Activated CD8-positive, alpha-beta memory T cell treated with anti-CD3 and anti-CD28 coated beads, Interleukin-2, amount 50 U/mL, for 1 hour (primary cell): ENCODE data around the gene SMG5.
"Not testable (repeated sequence)": the region's sequence is repeated elsewhere in the genome, so short reads cannot be mapped to it uniquely, and the experiment has no call there.

Experiments
- DNase-seq: peaks from one replicate; pipeline ENCODE4 v3.0.0-alpha.2; 2020; ENCODE audit errors: extremely low read depth

Gene SMG5

DNA sequence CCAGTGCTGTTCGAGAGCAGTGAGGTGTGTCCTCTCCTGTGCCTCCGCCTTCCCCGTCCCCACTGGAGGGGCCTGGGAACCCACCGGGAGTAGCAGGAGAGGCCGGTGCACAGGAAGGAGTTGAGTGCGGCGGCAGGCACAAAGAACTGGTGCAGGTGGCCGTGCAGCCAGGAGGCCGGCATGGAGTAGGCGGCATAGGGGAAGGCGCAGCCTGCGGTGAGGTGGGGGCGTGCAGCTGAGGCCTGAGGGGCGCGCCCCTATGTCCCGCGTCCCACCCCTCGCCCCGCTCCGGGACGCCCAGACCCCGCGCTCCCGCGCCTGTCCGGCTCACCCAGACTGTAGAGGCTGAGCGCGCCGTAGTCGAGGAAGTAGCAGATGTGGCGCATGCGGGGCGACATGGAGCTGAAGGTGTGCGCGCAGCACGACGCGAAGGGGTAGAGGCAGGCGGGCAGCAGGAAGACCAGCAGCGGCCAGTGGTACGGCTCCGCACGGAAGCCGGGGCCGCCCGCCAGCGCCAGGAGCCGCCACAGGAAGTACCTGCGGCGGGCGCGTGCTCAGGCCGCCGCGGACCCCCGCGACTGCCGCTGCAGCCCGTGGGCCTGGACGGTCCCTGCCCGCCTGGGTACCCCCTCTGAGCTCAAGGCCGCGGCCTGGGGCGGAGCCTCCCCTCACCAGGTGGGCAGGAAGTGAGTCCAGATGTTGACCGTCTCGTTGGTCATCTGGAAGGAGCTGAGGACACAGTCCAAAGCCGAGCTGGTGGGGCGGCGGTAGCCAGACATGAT is 37.0 kb downstream of the SMG5 start:
- DNase-seq = no peak

DNA sequence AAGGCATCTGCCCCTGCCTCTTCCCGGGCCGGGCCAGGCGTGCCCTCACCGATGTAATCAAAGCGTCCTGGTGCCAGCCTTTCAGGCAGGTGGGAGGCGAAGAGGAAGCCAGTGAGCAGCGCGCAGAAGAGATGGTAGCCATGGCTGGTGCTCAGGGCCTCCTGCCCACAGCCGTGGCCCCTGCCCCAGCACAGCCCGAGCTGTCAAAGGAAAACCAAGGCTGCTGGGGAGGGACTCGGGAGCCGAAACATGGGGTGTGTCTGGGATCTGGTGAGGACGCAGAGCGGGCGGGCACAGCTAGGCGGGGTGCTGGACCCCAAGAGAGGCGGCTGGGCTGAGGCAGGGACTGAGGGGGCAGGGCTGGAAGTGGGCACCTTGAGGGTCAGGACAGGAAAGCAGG is 37.9 kb downstream of the SMG5 start:
- DNase-seq = no peak

DNA sequence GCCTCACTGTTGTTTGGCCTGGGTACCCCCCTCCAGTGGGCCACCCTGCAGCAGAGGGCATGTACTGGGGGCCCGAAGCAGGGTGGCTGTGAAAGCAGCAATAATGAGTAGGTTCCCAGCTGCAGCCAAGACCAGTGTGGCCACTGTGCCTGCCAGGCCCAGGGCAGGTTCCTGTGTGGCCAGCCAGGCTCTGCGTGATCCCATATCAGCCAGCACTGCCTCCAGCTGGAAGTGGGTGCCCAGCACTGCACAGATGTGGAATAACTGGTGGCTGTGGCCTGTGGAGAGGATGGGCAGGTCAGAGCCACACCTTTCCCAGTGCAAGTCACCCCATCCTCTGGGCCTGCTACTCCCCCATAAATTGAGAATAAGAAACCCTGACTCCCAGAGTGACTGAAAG is 38.5 kb downstream of the SMG5 start:
- no peak for DNase-seq

DNA sequence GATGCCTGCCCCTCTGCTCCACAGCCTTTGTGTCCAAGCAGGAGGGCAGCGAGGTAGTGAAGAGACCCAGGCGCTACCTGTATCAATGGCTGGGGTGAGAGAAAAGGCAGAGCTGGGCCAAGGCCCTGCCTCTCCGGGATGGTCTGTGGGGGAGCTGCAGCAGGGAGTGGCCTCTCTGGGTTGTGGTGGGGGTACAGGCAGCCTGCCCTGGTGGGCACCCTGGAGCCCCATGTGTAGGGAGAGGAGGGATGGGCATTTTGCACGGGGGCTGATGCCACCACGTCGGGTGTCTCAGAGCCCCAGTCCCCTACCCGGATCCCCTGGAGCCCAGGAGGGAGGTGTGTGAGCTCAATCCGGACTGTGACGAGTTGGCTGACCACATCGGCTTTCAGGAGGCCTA is 39.9 kb downstream of the SMG5 start:
- no peak for DNase-seq

DNA sequence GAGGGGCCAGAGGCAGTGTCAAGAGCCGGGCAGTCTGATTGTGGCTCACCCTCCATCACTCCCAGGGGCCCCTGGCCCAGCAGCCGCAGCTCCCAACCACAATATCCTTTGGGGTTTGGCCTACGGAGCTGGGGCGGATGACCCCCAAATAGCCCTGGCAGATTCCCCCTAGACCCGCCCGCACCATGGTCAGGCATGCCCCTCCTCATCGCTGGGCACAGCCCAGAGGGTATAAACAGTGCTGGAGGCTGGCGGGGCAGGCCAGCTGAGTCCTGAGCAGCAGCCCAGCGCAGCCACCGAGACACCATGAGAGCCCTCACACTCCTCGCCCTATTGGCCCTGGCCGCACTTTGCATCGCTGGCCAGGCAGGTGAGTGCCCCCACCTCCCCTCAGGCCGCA is 40.7 kb downstream of the SMG5 start, which contains the start of gene BGLAP:
Gene BGLAP (plus strand): TSS at position 259 of the 400 bp plus-strand sequence. CDS start 48 bp downstream, at position 307.
- DNase-seq = no peak

DNA sequence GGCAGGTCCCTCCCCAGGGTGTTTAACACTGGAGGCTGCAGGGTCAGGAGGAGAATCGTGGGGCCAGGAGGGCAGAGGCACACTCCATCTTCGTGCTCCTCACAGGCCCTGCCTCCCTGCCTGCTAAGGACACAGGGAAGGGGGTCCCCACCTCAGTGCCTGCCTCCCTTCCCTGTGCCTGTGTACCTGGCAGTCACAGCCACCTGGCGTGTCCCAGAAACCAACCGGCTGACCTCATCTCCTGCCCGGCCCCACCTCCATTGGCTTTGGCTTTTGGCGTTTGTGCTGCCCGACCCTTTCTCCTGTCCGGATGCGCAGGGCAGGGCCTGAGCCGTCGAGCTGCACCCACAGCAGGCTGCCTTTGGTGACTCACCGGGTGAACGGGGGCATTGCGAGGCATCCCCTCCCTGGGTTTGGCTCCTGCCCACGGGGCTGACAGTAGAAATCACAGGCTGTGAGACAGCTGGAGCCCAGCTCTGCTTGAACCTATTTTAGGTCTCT is 41.3 kb downstream of the SMG5 start:
- DNase-seq = no peak

DNA sequence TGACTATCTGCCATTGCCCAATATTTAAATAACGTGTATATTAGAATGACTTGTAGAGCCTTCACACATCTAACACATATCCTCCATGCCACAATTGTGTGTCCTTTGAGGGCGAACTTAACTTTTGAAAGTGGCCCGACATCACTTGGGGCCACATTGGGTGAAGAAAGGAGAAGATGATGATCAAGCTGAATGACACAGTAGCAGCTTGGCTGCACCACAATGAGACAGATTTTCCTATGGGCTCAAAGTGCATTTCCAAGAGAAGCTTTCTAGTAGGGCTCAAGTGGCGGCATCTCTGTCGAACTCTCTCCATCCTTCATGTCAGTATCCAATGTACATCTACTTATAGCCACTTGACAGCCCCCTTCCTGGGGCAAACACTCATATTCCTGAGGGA is 44.4 kb downstream of the SMG5 start:
- DNase-seq = no peak

DNA sequence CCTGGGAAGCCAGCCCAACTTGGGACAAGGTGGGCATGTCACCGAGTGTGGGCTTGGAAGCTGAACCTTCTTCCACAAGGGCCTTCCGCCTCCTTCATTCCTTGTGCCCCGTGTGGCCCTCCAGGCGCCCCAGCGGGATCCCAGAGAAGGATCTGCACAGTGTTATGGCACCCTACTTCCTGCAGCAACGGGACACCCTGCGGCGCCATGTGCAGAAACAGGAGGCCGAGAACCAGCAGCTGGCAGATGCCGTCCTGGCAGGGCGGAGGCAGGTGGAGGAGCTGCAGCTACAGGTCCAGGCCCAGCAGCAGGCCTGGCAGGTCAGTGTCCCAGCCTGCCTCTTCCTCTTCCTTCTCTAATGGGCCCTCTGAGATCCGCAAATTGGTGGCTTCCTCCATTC is 46.5 kb downstream of the SMG5 start:
- no peak for DNase-seq

DNA sequence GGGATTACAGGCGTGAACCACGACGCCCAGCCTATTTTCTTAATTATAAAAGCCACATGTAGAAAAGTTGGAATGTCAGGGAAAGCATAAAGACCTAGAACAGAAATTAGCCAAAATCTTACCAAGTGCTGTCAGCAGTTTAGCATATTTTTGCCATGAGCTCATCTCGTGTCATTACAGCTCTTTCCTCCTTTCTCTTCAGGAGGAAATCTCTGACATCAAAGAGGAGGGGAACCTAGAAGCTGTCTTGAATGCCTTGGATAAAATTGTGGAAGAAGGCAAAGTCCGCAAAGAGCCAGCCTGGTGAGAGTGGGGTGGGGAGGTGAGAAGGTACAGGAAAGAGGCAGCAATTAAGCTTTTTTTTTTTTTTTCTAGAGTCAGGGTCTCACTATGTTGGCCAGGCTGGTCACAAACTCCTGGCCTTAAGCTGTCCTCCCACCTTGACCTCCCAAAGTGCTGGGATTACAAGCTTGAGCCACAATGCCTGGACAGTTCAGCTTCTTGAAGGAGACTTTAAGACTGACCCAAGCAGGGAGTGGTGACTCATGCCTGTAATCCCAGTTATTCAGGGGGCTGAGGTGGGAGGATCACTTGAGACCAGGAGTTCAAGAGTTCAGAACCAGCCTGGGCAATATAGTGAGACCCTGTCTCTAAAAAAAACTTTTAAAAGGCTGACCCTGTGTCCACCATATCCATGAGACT is 49.0 kb downstream of the SMG5 start:
- no peak for DNase-seq

DNA sequence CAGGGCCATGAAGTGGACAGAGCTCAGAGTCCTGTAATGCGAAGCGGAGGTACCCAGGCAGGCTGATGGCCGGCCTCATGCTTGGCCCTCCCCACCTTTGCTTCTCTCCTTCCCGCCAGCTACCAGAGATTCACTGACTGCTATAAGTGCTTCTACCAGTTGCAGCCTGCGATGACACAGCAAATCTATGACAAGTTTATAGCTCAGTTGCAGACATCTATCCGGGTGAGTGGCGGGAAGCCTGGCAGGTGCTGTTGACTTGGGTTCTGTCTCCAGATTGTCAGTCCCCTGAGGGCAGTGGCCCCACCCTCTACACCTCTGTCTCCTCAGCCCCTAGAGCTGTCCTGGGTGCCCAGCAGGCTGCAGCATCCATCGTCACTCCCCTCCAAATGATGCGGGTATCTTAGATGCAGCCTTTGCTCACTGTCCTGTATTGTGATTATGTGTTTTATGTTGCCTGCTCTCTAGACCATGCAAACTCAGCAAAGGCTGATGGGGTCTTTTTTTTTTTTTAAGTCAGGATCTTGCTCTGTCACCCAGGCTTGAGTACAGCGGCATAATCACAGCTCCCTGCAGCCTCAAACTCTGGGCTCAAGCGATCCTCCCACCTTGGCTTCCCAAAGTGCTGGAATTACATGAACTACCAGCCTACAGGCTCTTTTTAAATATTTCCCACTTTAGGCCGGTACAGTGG is 50.3 kb downstream of the SMG5 start:
- DNase-seq = no peak

DNA sequence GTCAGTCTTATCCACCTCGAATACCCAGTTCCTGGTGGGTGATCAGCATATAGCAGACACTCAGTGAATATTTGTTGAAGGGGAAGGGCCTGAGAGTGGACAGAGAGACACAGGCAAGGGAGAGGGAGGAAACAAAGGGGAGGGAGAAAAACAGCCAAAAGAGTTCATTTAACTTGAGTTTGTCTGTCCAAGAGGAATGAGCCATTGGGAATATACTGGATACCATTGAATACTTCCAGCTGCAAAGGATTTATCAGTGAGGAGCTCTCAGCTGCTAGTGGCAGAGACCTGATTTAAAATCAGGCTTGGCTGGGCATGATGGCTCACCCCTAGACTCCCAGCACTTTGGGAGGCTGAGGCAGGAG is 52.2 kb downstream of the SMG5 start:
- no peak for DNase-seq

DNA sequence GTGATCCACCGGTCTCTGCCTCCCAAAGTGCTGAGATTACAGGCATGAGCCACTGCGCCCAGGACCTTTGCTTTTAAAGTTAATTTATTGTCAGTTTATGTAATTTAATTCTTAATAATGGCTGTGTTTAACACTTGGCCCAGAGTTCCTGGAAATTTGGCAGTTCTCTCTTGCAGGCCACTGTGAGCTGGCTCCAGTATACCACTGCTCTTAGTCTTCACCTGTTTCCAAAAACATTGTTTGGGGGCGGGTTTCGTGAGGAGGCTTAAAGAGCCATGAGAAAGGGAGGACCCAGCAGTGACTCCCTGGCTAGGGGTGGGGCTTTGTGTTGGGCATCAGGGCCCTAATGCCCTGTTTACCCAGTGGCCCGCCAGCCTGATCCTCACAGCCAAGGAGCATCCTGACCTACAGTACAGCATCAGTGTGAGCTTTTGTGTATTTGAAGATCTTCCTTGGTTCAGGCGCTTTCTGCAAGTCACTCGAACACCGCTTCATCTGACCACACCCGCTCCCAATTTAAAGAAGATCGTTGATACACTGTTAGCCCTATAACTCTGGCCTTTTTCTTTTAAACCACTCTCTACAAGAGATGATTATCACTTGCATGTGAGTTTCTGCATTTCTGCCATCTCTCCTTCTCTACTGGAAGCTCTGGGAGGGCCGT is 52.7 kb downstream of the SMG5 start:
- DNase-seq = no peak

DNA sequence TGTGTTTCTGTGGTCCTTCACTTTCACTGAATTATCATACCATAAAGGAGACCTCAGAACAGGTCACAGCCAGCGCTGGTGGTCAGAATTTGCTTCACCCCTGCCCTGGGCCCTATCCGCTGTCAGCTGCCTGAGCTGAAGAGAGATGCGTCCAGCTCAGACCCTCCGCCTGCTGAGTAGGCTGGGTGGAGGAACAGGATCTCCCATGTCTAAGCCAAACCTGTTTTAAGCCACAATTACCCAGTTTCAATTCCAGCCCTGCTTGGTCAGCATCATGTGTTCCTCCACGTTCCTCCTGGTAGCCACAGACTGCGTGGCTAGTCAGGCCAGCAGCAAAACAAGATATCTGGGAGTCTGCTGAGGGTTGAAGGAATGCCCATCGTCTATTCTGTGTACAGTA is 54.1 kb downstream of the SMG5 start:
- no peak for DNase-seq

DNA sequence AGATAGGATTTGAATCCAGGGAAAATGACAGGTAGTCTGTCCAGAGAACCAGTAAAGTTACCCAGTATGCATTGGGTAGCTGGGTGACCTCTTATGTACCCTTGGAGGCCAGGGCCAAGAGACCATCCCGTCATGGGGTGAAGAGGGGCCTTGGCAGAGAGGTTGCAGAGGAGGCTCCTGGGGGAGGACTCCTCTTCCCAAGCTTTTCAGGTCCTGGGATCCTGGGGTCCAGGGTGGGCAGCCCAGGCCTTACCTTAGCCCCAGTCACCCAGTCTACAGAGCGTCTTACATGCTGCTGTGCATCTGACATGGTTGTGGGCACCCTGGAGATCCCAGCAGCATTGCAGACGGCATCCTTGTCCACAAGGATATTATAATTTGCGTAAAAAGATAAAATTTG is 55.8 kb downstream of the SMG5 start:
- no peak for DNase-seq

DNA sequence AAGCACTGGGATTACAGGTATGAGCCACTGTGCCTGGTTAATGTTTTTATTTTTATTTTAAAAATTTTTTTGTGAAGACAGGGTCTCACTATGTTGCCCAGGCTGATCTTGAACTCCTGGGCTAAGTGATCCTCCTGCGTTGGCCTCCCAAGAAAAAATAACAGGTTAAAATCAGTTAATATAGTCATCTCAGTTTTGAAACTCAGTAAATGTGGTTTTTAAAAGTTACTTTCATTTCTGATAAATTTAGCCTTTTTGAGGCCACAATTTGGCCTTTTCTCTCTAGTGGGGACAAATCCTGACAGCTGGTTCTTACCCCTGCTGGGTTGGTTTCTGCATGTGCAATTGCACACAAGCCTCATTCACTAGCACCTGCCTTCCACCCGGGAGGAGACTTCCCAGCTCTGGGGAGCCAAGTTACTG is 56.5 kb downstream of the SMG5 start:
- no peak for DNase-seq

DNA sequence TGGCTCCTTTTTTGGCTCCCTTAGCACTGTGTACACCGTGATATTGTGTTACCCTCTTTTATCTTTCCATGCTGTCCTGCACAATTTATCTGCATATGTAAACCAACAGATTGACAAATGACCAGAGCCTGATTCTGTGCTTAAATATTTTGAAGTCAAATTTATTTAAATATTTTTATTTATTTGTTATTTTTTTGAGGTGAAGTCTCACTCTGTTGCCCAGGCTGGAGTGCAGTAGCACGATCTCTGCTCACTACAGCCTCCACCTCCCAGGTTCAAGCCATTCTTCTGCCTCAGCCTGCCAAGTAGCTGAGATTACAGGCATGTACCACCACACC is 57.0 kb downstream of the SMG5 start:
- DNase-seq = no peak

DNA sequence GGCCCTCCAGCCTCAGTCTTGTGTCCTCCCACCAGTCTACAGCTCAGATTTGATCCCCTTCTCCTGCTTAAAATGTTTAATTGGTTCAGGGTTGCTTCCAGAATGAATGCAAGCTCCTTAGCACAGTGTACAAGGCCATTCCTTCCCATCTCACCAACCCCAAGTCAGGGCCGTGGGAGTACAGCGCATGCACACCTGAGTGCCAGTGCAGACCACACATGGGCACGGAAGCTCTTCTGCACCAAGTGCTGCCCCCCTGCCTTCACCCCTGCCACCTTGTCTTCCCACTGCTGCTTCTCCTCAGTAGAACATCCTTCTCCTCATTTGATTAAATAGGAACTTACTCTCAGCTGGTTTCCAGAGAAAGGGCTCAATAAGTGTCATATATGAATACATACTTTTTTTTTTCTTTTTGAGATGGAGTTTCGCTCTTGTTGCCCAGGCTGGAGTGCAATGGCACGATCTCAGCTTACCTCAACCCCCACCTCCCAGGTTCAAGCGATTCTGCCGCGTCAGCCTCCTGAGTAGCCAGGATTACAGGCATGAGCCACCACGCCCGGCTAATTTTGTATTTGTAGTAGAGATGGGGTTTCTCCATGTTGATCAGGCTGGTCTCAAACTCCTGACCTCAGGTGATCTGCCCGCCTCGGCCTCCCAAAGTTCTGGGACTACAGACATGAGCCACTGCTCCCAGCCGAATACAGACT is 60.5 kb downstream of the SMG5 start:
- DNase-seq = no peak

DNA sequence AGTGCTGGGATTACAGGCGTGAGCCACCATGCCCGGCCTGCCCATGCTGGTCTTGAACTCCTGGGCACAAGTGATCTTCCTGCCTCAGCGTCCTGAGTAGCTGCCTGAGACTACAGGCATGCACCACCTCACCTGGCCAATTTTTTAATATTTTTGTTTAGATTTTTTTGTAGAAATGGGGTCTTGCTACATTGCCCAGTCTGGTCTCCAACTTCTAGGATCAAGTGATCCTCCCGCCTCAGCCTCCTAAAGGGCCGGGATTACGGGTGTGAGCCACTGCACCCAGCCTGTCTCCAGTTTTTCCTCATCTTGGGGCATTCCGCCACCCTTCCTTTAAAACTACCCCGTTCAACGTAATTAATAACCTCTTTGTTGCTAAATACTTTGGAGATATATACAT is 62.4 kb downstream of the SMG5 start:
- no peak for DNase-seq

DNA sequence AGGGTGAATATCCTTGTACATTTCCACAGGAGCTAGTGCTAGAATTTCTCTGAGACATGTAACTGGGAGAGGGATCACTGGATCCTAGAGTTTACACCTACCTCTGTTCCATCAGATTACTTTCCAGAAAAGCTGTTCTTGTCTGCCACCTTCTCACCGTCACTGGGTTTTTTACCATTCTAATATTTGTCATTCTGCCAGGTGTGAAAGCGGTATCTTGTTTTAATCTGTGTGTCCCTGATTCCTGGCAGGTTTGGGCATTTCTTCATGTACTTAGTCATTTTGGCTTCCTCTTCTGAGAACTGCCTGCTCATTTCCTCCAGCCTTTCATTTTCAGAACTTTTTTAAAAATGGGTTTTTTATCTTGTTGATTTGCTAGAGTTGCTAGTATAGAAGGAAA is 64.8 kb downstream of the SMG5 start:
- no peak for DNase-seq

DNA sequence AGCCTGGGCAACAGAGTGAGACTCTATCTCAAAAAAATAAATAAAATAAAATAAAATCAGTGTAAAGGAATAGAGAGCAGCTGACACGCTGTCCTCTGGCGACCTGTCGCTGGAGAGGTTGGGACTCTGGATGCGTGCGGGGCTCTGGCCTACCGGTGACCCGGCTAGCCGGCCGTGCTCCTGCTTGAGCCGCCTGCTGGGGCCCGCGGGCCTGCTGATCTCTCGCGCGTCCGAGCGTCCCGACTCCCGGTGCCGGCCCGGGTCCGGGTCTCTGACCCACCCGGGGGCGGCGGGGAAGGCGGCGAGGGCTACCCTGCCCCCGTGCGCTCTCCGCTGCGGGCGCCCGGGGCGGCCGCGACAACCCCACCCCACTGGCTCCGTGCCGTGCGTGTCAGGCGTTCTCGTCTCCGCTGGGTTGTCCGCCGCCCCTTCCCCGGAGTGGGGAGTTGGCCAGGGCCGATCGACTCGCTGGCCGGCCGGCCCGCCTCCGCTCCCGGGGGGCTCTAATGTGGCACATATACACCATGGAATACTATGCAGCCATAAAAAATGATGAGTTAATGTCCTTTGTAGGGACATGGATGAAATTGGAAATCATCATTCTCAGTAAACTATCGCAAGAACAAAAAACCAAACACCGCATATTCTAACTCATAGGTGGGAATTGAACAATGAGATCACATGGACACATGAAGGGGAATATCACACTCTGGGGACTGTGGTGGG is 66.1 kb downstream of the SMG5 start:
- not testable (repeated sequence) for DNase-seq
